GM19023 (cell line): ENCODE data around the gene SP2.
A peak's percentile ranks its signal among the peaks of the same experiment; 100 is the strongest.

Experiments
- ATAC-seq: cut with Tn5 transposase; IDR thresholded peaks from one replicate; pipeline ENCODE4 v1.9.1; 2021; ENCODE audit warnings: mild to moderate bottlenecking, moderate library complexity; ENCODE audit not compliant: unreplicated experiment

SP2 gene

GRCh38 chr17:47946929-47947397 is 50.9 kb downstream of the SP2 start:
- ATAC-seq, result no peak

GRCh38 chr17:47948706-47949196 is 52.7 kb downstream of the SP2 start:
- ATAC-seq, result no peak

GRCh38 chr17:47949197-47949759 is 53.2 kb downstream of the SP2 start:
- ATAC-seq, result peak; percentile 69

- ATAC-seq, result peak; percentile 23
Observed at GRCh38 chr17:47949946-47950345, 53.9 kb downstream of the SP2 start.

- no peak for ATAC-seq
Observed at GRCh38 chr17:47950448-47950847, 54.4 kb downstream of the SP2 start.

- ATAC-seq, result no peak
Observed at GRCh38 chr17:47952171-47953021, 56.4 kb downstream of the SP2 start.

- no peak for ATAC-seq
Observed at GRCh38 chr17:47953909-47954308, 57.9 kb downstream of the SP2 start.

GRCh38 chr17:47955497-47956461 is 59.7 kb downstream of the SP2 start:
- no peak for ATAC-seq

GRCh38 chr17:47956791-47957590 is 61.0 kb downstream of the SP2 start:
- ATAC-seq, result no peak

- ATAC-seq, result no peak
Observed at GRCh38 chr17:47957591-47958490, 61.8 kb downstream of the SP2 start, which contains the start of gene PRR15L. PRR15L (minus strand) TSS chr17:47957883; CDS start chr17:47953234, 4,649 bp downstream.

GRCh38 chr17:47959825-47960655 is 64.0 kb downstream of the SP2 start:
- no peak for ATAC-seq

GRCh38 chr17:47961406-47961805 is 65.4 kb downstream of the SP2 start:
- ATAC-seq, result no peak

GRCh38 chr17:47962901-47963300 is 66.9 kb downstream of the SP2 start:
- ATAC-seq, result no peak

GRCh38 chr17:47964856-47965255 is 68.8 kb downstream of the SP2 start:
- ATAC-seq, result no peak

- ATAC-seq, result no peak
Observed at GRCh38 chr17:47966079-47966519, 70.1 kb downstream of the SP2 start.

GRCh38 chr17:47967607-47968252 is 71.7 kb downstream of the SP2 start:
- ATAC-seq, result no peak

- ATAC-seq, result no peak
Observed at GRCh38 chr17:47968836-47969235, 72.8 kb downstream of the SP2 start.
